Measurements from ENCODE around the gene PER3.
A peak's percentile ranks its signal among the peaks of the same experiment; 100 is the strongest.

The PER3 gene

GRCh38 chr1:7755448-7755847, 28.6 kb upstream of the PER3 start:
- WGBS, 2 experiments (ENCODE audit: insufficient coverage in 2 of 2) = no CpG with 5 or more reads among the region's 1 CpG
- Histone ChIP-seq H3K27ac (ENCODE audit: low read depth, low read length, severe bottlenecking) (no peak overlapping the region), H3K4me3 (ENCODE audit: extremely low read depth, insufficient read depth, low read length, poor library complexity, severe bottlenecking) (no peak overlapping the region), H3K9me3 (ENCODE audit: control insufficient read depth, low read length) (no peaks in the 10 kb centered on the region), H3K36me3 (ENCODE audit: control insufficient read depth, insufficient read depth, low read length) (peaks cover 8% of the 10 kb centered on the region), H3K4me1 (ENCODE audit: control insufficient read depth, insufficient read depth, low read length, poor library complexity, severe bottlenecking) (no peaks in the 10 kb centered on the region)

DNA sequence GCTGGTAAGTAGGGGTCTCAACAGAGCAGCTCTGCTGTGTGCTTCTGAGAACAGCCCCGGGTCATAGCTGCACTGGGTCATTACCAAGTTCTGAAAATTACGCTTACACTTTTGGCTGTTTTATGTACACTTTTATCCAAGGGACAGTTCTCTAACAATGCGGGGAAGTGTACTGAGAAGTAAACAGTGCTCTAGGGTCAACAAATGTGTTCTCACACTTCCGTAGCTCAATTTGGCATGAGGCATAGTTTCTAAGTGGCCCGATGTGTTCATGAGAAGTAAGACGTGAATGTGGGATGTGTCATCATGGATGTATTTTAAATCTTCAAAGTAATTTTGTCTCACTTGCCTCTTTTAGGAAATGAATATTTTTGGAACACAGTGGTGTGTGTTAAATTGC, 23.8 kb upstream of the PER3 start:
- Histone ChIP-seq H3K27ac (ENCODE audit: low read depth, low read length, severe bottlenecking) (no peak overlapping the region), H3K4me3 (ENCODE audit: extremely low read depth, insufficient read depth, low read length, poor library complexity, severe bottlenecking) (no peak overlapping the region), H3K9me3 (ENCODE audit: control insufficient read depth, low read length) (no peaks in the 10 kb centered on the region), H3K4me1 (ENCODE audit: control insufficient read depth, insufficient read depth, low read length, poor library complexity, severe bottlenecking) (no peaks in the 10 kb centered on the region), H3K36me3 (ENCODE audit: control insufficient read depth, insufficient read depth, low read length) (no peaks in the 10 kb centered on the region)
- WGBS, 2 experiments (ENCODE audit: insufficient coverage in 2 of 2) = 76 to 93% methylated on average over 3 to 6 of the region's 6 CpGs

- no peaks in the 10 kb centered on the region for H3K9me3 ChIP-seq (ENCODE audit: control insufficient read depth, low read length)
- no peaks in the 10 kb centered on the region for H3K36me3 ChIP-seq (ENCODE audit: control insufficient read depth, insufficient read depth, low read length)
- H3K4me1 ChIP-seq (ENCODE audit: control insufficient read depth, insufficient read depth, low read length, poor library complexity, severe bottlenecking) = no peaks in the 10 kb centered on the region
- H3K27ac ChIP-seq (ENCODE audit: low read depth, low read length, severe bottlenecking) = no peak overlapping the region
- 89% methylated on average over 2 of the region's 3 CpGs for WGBS, 2 experiments (ENCODE audit: insufficient coverage in 2 of 2)
- no peak overlapping the region for H3K4me3 ChIP-seq (ENCODE audit: extremely low read depth, insufficient read depth, low read length, poor library complexity, severe bottlenecking)
Observed at GRCh38 chr1:7761103-7761502, 23.0 kb upstream of the PER3 start.

GRCh38 chr1:7767176-7767575, 16.9 kb upstream of the PER3 start:
- H3K36me3 ChIP-seq (ENCODE audit: control insufficient read depth, insufficient read depth, low read length) = peaks cover 3% of the 10 kb centered on the region
- WGBS, 2 experiments (ENCODE audit: insufficient coverage in 2 of 2) = 95% methylated on average over 4 of the region's 4 CpGs; no CpG with 5 or more reads in 1 of the 2 experiments
- H3K9me3 ChIP-seq (ENCODE audit: control insufficient read depth, low read length) = no peaks in the 10 kb centered on the region
- peaks cover 2% of the 10 kb centered on the region for H3K4me1 ChIP-seq (ENCODE audit: control insufficient read depth, insufficient read depth, low read length, poor library complexity, severe bottlenecking)
- H3K4me3 ChIP-seq (ENCODE audit: extremely low read depth, insufficient read depth, low read length, poor library complexity, severe bottlenecking) = no peak overlapping the region
- no peak overlapping the region for H3K27ac ChIP-seq (ENCODE audit: low read depth, low read length, severe bottlenecking)

DNA sequence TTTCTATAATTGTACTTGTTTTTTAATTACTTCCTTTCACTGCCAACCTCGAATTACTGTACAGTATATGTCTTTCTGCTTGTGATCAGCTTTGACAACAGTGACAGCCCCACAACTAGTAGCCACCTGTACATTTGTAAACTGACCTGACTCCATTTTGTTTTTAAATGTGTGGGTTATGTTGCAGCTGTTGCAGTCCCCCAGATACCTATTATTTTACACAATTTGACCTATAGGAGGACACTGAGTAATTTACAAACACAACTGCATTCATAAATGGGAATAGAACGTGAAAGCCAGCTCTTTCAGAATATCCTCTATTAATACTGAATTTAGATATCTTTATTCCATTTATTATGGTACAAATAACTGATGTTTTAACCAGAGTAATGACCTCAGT, 15.5 kb upstream of the PER3 start:
- WGBS, 2 experiments (ENCODE audit: insufficient coverage in 2 of 2) = no CpG with 5 or more reads among the region's 2 CpGs
- no peak overlapping the region for H3K27ac ChIP-seq (ENCODE audit: low read depth, low read length, severe bottlenecking)
- no peak overlapping the region for H3K4me3 ChIP-seq (ENCODE audit: extremely low read depth, insufficient read depth, low read length, poor library complexity, severe bottlenecking)
- peaks cover 4% of the 10 kb centered on the region for H3K4me1 ChIP-seq (ENCODE audit: control insufficient read depth, insufficient read depth, low read length, poor library complexity, severe bottlenecking)
- peaks cover 13% of the 10 kb centered on the region for H3K36me3 ChIP-seq (ENCODE audit: control insufficient read depth, insufficient read depth, low read length)
- no peaks in the 10 kb centered on the region for H3K9me3 ChIP-seq (ENCODE audit: control insufficient read depth, low read length)

DNA sequence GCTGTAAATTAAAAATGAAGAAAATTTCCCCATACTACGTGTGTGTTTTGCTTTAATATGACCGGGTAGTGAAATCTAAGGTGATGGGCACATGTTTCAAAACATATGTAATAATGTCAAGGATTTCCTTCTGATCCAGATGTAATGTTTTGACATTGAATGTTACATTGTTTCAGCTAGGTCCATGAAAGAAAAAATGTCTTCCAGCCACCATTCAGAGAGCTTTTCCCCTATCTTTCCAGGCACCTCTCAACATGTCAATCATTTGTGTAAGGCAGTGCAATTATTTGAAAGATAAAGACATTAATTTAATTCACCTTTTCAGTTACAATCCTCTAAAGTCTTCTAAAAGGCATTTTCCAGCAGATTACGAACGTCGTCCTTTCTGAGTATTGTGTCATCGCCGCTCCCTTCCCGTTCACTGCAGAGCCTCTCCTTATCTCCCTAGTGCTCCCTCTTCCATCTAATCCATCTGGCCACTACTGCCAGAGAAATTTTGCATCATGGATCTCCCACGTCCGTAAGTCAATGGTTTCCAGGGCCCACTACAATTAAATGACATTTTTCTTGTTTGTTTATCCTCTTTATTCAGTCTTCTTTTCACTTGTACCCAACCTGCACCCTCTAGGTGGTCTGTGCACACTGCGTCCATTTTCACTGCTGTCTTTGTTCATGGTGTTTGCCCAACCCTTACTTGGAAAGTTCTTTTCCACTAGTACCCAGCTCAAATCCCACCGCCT, 14.2 kb upstream of the PER3 start:
- peaks cover 4% of the 10 kb centered on the region for H3K4me1 ChIP-seq (ENCODE audit: control insufficient read depth, insufficient read depth, low read length, poor library complexity, severe bottlenecking)
- H3K9me3 ChIP-seq (ENCODE audit: control insufficient read depth, low read length) = no peaks in the 10 kb centered on the region
- H3K4me3 ChIP-seq (ENCODE audit: extremely low read depth, insufficient read depth, low read length, poor library complexity, severe bottlenecking) = no peak overlapping the region
- H3K27ac ChIP-seq (ENCODE audit: low read depth, low read length, severe bottlenecking) = no peak overlapping the region
- peaks cover 22% of the 10 kb centered on the region for H3K36me3 ChIP-seq (ENCODE audit: control insufficient read depth, insufficient read depth, low read length)
- 90 to 94% methylated on average over 9 of the region's 12 CpGs for WGBS, 2 experiments (ENCODE audit: insufficient coverage in 2 of 2)

DNA sequence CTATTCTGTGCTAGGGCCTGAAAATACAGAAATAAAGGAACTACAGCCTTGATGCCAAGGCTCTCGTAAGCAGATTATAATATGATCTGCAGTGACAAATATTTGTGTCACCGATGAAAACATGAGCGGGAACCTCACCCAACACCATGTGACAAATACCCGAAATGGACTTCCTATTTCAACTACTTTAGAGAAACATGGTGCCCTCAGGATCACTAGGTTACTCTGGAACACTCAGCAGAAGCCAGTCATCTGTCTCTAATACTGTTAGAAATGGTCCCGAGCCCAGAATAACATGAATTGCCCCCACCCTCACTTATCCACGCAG, 13.5 kb upstream of the PER3 start:
- WGBS, 2 experiments (ENCODE audit: insufficient coverage in 2 of 2) = 31 to 59% methylated on average over 3 to 5 of the region's 6 CpGs
- H3K27ac ChIP-seq (ENCODE audit: low read depth, low read length, severe bottlenecking) = peak overlapping the region; percentile 71
- H3K36me3 ChIP-seq (ENCODE audit: control insufficient read depth, insufficient read depth, low read length) = peaks cover 30% of the 10 kb centered on the region
- H3K4me3 ChIP-seq (ENCODE audit: extremely low read depth, insufficient read depth, low read length, poor library complexity, severe bottlenecking) = peak overlapping the region; percentile 77
- no peaks in the 10 kb centered on the region for H3K9me3 ChIP-seq (ENCODE audit: control insufficient read depth, low read length)
- peaks cover 4% of the 10 kb centered on the region for H3K4me1 ChIP-seq (ENCODE audit: control insufficient read depth, insufficient read depth, low read length, poor library complexity, severe bottlenecking)

DNA sequence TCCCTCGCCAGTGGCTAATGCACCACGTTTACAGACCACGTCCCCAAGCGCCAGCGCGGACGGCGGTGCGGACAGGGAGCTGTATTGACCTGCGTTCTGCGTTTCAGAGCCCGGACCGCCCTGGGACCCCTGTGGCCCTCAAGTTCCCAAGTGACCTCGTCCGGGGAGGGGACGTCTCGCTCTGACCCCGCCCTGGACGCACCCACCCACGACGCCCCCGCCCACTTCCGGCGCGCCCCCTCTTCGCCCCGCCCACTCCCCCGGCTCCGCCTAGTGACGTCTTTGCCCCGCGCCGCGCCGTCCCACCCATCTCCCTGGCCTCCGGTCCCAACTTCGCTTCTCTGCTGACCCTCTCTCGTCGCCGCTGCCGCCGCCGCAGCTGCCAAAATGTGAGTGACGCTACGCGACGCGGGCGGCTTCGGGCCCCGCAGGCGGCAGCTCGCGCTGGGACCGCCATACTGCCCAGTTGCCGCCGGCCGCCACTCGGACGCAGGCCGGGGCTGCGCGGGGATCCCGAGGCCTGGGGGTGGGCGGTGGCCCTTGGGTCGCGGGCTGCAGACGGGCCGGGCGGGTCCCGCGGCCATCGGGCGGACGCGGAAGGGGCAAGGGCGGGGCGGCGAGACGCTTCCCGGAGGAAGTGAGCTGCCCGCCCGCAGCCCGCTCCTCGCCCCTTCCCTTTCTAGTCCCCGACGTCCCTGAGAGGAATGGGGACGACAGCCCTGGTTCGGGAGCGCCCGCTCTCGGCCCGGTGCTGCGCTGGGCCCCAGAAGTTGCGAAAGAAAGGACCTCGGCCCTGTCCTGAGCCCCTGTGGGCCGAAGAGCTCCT, 12.9 kb upstream of the PER3 start, which contains the start of gene VAMP3:
Gene VAMP3 (plus strand): TSS at position 300 of the 826 bp plus-strand sequence. CDS start 88 bp downstream, at position 388.
- peaks cover 4% of the 10 kb centered on the region for H3K4me1 ChIP-seq (ENCODE audit: control insufficient read depth, insufficient read depth, low read length, poor library complexity, severe bottlenecking)
- peaks cover 34% of the 10 kb centered on the region for H3K36me3 ChIP-seq (ENCODE audit: control insufficient read depth, insufficient read depth, low read length)
- peak within 1 kb of the TSS; percentile 77 for H3K4me3 ChIP-seq (ENCODE audit: extremely low read depth, insufficient read depth, low read length, poor library complexity, severe bottlenecking)
- WGBS, 2 experiments (ENCODE audit: insufficient coverage in 2 of 2) = 0% methylated on average over 59 to 81 of the region's 97 CpGs
- no peaks in the 10 kb centered on the region for H3K9me3 ChIP-seq (ENCODE audit: control insufficient read depth, low read length)
- H3K27ac ChIP-seq (ENCODE audit: low read depth, low read length, severe bottlenecking) = peak within 1 kb of the TSS; percentile 86

DNA sequence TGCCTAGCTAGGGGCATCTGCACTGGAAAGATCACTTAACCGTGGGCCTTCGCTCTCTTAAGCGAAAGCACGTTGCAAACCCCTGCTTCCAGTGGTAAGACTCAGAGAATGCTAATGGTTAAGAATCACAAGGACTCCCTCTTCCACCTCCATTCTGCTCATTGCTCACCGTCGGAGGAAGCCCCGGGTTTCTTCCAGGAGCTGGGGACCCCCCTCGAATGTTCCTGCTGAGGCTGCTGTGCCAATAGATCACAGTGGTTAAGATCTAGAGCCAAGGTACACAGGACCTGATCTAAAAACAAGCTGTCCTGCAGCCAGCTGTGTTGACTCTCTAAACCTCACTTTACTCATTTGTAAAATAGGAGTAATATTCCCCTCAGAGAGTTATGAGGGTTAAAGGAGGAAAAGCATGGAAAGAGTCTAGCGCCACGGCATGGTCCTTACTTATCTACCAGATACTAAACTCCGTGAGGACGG, 12.2 kb upstream of the PER3 start:
- peak overlapping the region; percentile 77 for H3K4me3 ChIP-seq (ENCODE audit: extremely low read depth, insufficient read depth, low read length, poor library complexity, severe bottlenecking)
- peaks cover 4% of the 10 kb centered on the region for H3K4me1 ChIP-seq (ENCODE audit: control insufficient read depth, insufficient read depth, low read length, poor library complexity, severe bottlenecking)
- WGBS, 2 experiments (ENCODE audit: insufficient coverage in 2 of 2) = 11 to 31% methylated on average over 9 to 11 of the region's 12 CpGs
- peak overlapping the region; percentile 86 for H3K27ac ChIP-seq (ENCODE audit: low read depth, low read length, severe bottlenecking)
- no peaks in the 10 kb centered on the region for H3K9me3 ChIP-seq (ENCODE audit: control insufficient read depth, low read length)
- H3K36me3 ChIP-seq (ENCODE audit: control insufficient read depth, insufficient read depth, low read length) = peaks cover 37% of the 10 kb centered on the region

GRCh38 chr1:7777591-7777990, 6.5 kb upstream of the PER3 start:
- Histone ChIP-seq H3K27ac (ENCODE audit: low read depth, low read length, severe bottlenecking) (no peak overlapping the region), H3K4me3 (ENCODE audit: extremely low read depth, insufficient read depth, low read length, poor library complexity, severe bottlenecking) (no peak overlapping the region), H3K36me3 (ENCODE audit: control insufficient read depth, insufficient read depth, low read length) (peaks cover 81% of the 10 kb centered on the region), H3K4me1 (ENCODE audit: control insufficient read depth, insufficient read depth, low read length, poor library complexity, severe bottlenecking) (no peaks in the 10 kb centered on the region), H3K9me3 (ENCODE audit: control insufficient read depth, low read length) (no peaks in the 10 kb centered on the region)
- 87 to 97% methylated on average over 2 to 3 of the region's 3 CpGs for WGBS, 2 experiments (ENCODE audit: insufficient coverage in 2 of 2)
